ENCODE results near the gene TFB1M. TPM values are rescaled to one million over a fixed set of nuclear protein-coding genes. Genes with fewer than 3 reads are reported as not detected.

Gene TFB1M
- total and polyA plus RNA-seq, 9 of the 15 experiments (the other 6 are each of a cell fraction or from before 2014, with no cell fraction given), result 34.6 to 145 (median 40.4) TPM

- TF ChIP-seq ZBTB11 (CRISPR knock-in tag; IDR thresholded peaks at IDR 0.05), result no peak
- TF ChIP-seq BCL6 (CRISPR knock-in tag; IDR thresholded peaks at IDR 0.05), result no peak
- no peak for TF ChIP-seq ZC3H11A (IDR thresholded peaks at IDR 0.05; ENCODE audit: low read depth, low read length)
- no peak for TF ChIP-seq SP1 (CRISPR knock-in tag; IDR thresholded peaks at IDR 0.05)
These were observed 37.2 kb upstream of the TFB1M start (continued) for GRCh38 chr6:155351273-155352129.

GRCh38 chr6:155349956-155350355 lies 35.7 kb upstream of the TFB1M start:
- Histone ChIP-seq H3K9me3 (replicated peaks; ENCODE audit: control insufficient read depth, insufficient read depth, low read depth, low read length) (peaks cover 5% of the 10 kb centered on the region; the same call in 1 of the 2 replicates), H3K9ac (ENCODE audit: insufficient read depth in 1 of 2, low read depth in 2 of 2, low read length in 2 of 2) (no peak overlapping the region), H3K4me3 (no peak overlapping the region), H3K4me2 (ENCODE audit: insufficient read depth, low read length) (no peak overlapping the region), H4K20me1 (replicated peaks; ENCODE audit: control insufficient read depth, insufficient read depth, low read length) (no peaks in the 10 kb centered on the region), H3K4me1 (replicated peaks in 1 of 2; ENCODE audit: control insufficient read depth in 2 of 2, insufficient read depth in 2 of 2, low read length in 2 of 2) (no peaks in the 10 kb centered on the region), H2AFZ (ENCODE audit: low read depth, low read length) (no peak overlapping the region), H3K27me3 (ENCODE audit: control insufficient read depth in 2 of 2, insufficient read depth in 2 of 2, low read length in 2 of 2) (no peaks in the 10 kb centered on the region), H3K9me1 (ENCODE audit: control insufficient read depth, insufficient read depth, low read length) (no peaks in the 10 kb centered on the region), H3K27ac (ENCODE audit: extremely low read depth, low read depth, low read length) (no peak overlapping the region), H3K36me3 (ENCODE audit: control insufficient read depth, insufficient read depth, low read length) (no peaks in the 10 kb centered on the region), H3K79me2 (ENCODE audit: control insufficient read depth, insufficient read depth, low read length) (no peaks in the 10 kb centered on the region)
- DNase-seq (ENCODE audit: extremely low read depth in 1 of 4, low spot score in 3 of 4), result no peak
- intact Hi-C loops (cut with micrococcal nuclease) (no loop called here), in situ Hi-C loops (cut with MboI) (no loop called here)
- no peak for FAIRE-seq
- ChIA-PET CTCF (ENCODE audit: low intra/inter-chr PET ratio) (no interaction called here), POLR2A (interaction anchor here (0.6 to 0.9 kb wide), 3 partner anchors 10 to 287 kb away, joined by 3 read pairs; no protein-coding TSS in a partner anchor)
- BruUV-seq (replicated peaks), result no TSS peak
- no peak for ATAC-seq
- WGBS (ENCODE audit: insufficient coverage, low coverage, missing lambda C conversion rate), result 3% methylated on average over 6 of the region's 6 CpGs
- TF ChIP-seq POLR3G (IDR thresholded peaks at IDR 0.05; ENCODE audit: extremely low read depth, insufficient read length, insufficient replicate concordance), result no peak
- TF ChIP-seq SOX6 (IDR thresholded peaks at IDR 0.05), result no peak
- no peak for TF ChIP-seq MAFK (IDR thresholded peaks at IDR 0.05; ENCODE audit: low read length)
- TF ChIP-seq MTA2 (IDR thresholded peaks at IDR 0.05; ENCODE audit: low read depth), result no peak
- TF ChIP-seq ZNF239 (CRISPR knock-in tag; IDR thresholded peaks at IDR 0.05), result no peak
- TF ChIP-seq TCF7L2 (IDR thresholded peaks at IDR 0.05; ENCODE audit: low read depth, low read length), result no peak
- TF ChIP-seq ZNF174 (CRISPR knock-in tag; IDR thresholded peaks at IDR 0.05), result no peak
- no peak for TF ChIP-seq ETV1 (tag; conservative IDR thresholded peaks at IDR 0.05; ENCODE audit: low read depth)
- TF ChIP-seq TFAM (CRISPR knock-in tag; conservative IDR thresholded peaks at IDR 0.05), result no peak
- TF ChIP-seq POLR2AphosphoS5 (IDR thresholded peaks at IDR 0.05; ENCODE audit: control insufficient read depth, insufficient read depth, low read depth, low read length), result no peak
- TF ChIP-seq NFIX (CRISPR knock-in tag; IDR thresholded peaks at IDR 0.05; ENCODE audit: low read depth), result no peak
- no peak for TF ChIP-seq KDM5B (IDR thresholded peaks at IDR 0.05; ENCODE audit: insufficient replicate concordance, low read depth, low read length)
- no peak for TF ChIP-seq ZNF184 (CRISPR knock-in tag; IDR thresholded peaks at IDR 0.05)
- no peak for TF ChIP-seq GTF2B (IDR thresholded peaks at IDR 0.05; ENCODE audit: extremely low read depth, insufficient read length)
